ENCODE data around the gene IQCF6. TPM values are rescaled to one million over a fixed set of nuclear protein-coding genes. Genes with fewer than 3 reads are reported as not detected.
"Not testable (repeated sequence)": the region's sequence is repeated elsewhere in the genome, so short reads cannot be mapped to it uniquely, and the experiment has no call there.

The IQCF6 gene
- polyA plus RNA-seq, 4 donors = not detected

GRCh38 chr3:51753763-51754750 is 25.0 kb downstream of the IQCF6 start:
- not testable (repeated sequence) for H3K27ac ChIP-seq (ENCODE audit: low read depth in 1 of 3, low read length in 2 of 3); H3K4me1 ChIP-seq (ENCODE audit: control insufficient read depth in 3 of 3, insufficient read depth in 2 of 3, low read depth in 1 of 3, low read length in 2 of 3); H3K9me3 ChIP-seq (ENCODE audit: control insufficient read depth in 2 of 2, insufficient read depth in 1 of 2, low read depth in 1 of 2, low read length in 1 of 2); DNase-seq; H3K4me3 ChIP-seq (ENCODE audit: low read depth in 1 of 3, low read length in 3 of 3); FAIRE-seq; H3K36me3 ChIP-seq (ENCODE audit: control insufficient read depth in 3 of 3, insufficient read depth in 2 of 3, low read depth in 1 of 3, low read length in 3 of 3); H3K27me3 ChIP-seq (ENCODE audit: control insufficient read depth in 3 of 3, insufficient read depth in 3 of 3, low read length in 3 of 3)
- 69 to 76% (median 74%) methylated on average over 13 of the region's 13 CpGs for WGBS, 3 donors

- H3K4me3 ChIP-seq (ENCODE audit: low read depth in 1 of 3, low read length in 3 of 3) = no peak overlapping the region
- H3K36me3 ChIP-seq (ENCODE audit: control insufficient read depth in 3 of 3, insufficient read depth in 2 of 3, low read depth in 1 of 3, low read length in 3 of 3) = no peaks in the 10 kb centered on the region
- DNase-seq = no peak
- H3K4me1 ChIP-seq (ENCODE audit: control insufficient read depth in 3 of 3, insufficient read depth in 2 of 3, low read depth in 1 of 3, low read length in 2 of 3) = no peaks in the 10 kb centered on the region
- H3K27me3 ChIP-seq (ENCODE audit: control insufficient read depth in 3 of 3, insufficient read depth in 3 of 3, low read length in 3 of 3) = peaks cover 0 to 2% (median 0%) of the 10 kb centered on the region in 3 donors
- whole genome bisulfite sequencing, 3 donors = 85 to 89% (median 88%) methylated on average over 2 of the region's 2 CpGs
- peaks cover 0 to 5% of the 10 kb centered on the region in 2 donors for H3K9me3 ChIP-seq (ENCODE audit: control insufficient read depth in 2 of 2, insufficient read depth in 1 of 2, low read depth in 1 of 2, low read length in 1 of 2)
- no peak for FAIRE-seq
- H3K27ac ChIP-seq (ENCODE audit: low read depth in 1 of 3, low read length in 2 of 3) = no peak overlapping the region
These were observed 27.8 kb downstream of the IQCF6 start for GRCh38 chr3:51751287-51751686.

- H3K27ac ChIP-seq (ENCODE audit: low read depth in 1 of 3, low read length in 2 of 3) = no peak overlapping the region
- peaks cover 0 to 2% of the 10 kb centered on the region in 2 donors for H3K9me3 ChIP-seq (ENCODE audit: control insufficient read depth in 2 of 2, insufficient read depth in 1 of 2, low read depth in 1 of 2, low read length in 1 of 2)
- no peak overlapping the region for H3K4me3 ChIP-seq (ENCODE audit: low read depth in 1 of 3, low read length in 3 of 3)
- WGBS, 3 donors = 85 to 91% (median 90%) methylated on average over 1 of the region's 1 CpG
- H3K36me3 ChIP-seq (ENCODE audit: control insufficient read depth in 3 of 3, insufficient read depth in 2 of 3, low read depth in 1 of 3, low read length in 3 of 3) = no peaks in the 10 kb centered on the region
- no peaks in the 10 kb centered on the region for H3K4me1 ChIP-seq (ENCODE audit: control insufficient read depth in 3 of 3, insufficient read depth in 2 of 3, low read depth in 1 of 3, low read length in 2 of 3)
- peaks cover 0 to 2% (median 0%) of the 10 kb centered on the region in 3 donors for H3K27me3 ChIP-seq (ENCODE audit: control insufficient read depth in 3 of 3, insufficient read depth in 3 of 3, low read length in 3 of 3)
- FAIRE-seq (no peak), DNase-seq (no peak)
These were observed 28.2 kb downstream of the IQCF6 start for GRCh38 chr3:51750878-51751277.

GRCh38 chr3:51748327-51748726 is 30.7 kb downstream of the IQCF6 start:
- Histone ChIP-seq H3K4me3 (ENCODE audit: low read depth in 1 of 3, low read length in 3 of 3) (no peak overlapping the region), H3K9me3 (ENCODE audit: control insufficient read depth in 2 of 2, insufficient read depth in 1 of 2, low read depth in 1 of 2, low read length in 1 of 2) (no peaks in the 10 kb centered on the region), H3K27ac (ENCODE audit: low read depth in 1 of 3, low read length in 2 of 3) (no peak overlapping the region), H3K4me1 (ENCODE audit: control insufficient read depth in 3 of 3, insufficient read depth in 2 of 3, low read depth in 1 of 3, low read length in 2 of 3) (no peaks in the 10 kb centered on the region), H3K27me3 (ENCODE audit: control insufficient read depth in 3 of 3, insufficient read depth in 3 of 3, low read length in 3 of 3) (peaks cover 0 to 2% (median 0%) of the 10 kb centered on the region in 3 donors), H3K36me3 (ENCODE audit: control insufficient read depth in 3 of 3, insufficient read depth in 2 of 3, low read depth in 1 of 3, low read length in 3 of 3) (no peaks in the 10 kb centered on the region)
- DNase-seq = no peak
- no peak for FAIRE-seq
- WGBS, 3 donors = 43 to 53% (median 48%) methylated on average over 1 of the region's 1 CpG

- H3K27me3 ChIP-seq (ENCODE audit: control insufficient read depth in 3 of 3, insufficient read depth in 3 of 3, low read length in 3 of 3) = peaks cover 0 to 2% (median 0%) of the 10 kb centered on the region in 3 donors
- H3K27ac ChIP-seq (ENCODE audit: low read depth in 1 of 3, low read length in 2 of 3) = no peak overlapping the region
- no peak overlapping the region for H3K4me3 ChIP-seq (ENCODE audit: low read depth in 1 of 3, low read length in 3 of 3)
- H3K4me1 ChIP-seq (ENCODE audit: control insufficient read depth in 3 of 3, insufficient read depth in 2 of 3, low read depth in 1 of 3, low read length in 2 of 3) = no peaks in the 10 kb centered on the region
- no peaks in the 10 kb centered on the region for H3K36me3 ChIP-seq (ENCODE audit: control insufficient read depth in 3 of 3, insufficient read depth in 2 of 3, low read depth in 1 of 3, low read length in 3 of 3)
- no peaks in the 10 kb centered on the region for H3K9me3 ChIP-seq (ENCODE audit: control insufficient read depth in 2 of 2, insufficient read depth in 1 of 2, low read depth in 1 of 2, low read length in 1 of 2)
- FAIRE-seq (no peak), DNase-seq (no peak)
These were observed 31.2 kb downstream of the IQCF6 start for GRCh38 chr3:51747840-51748239.

- not testable (repeated sequence) for FAIRE-seq; H3K4me3 ChIP-seq (ENCODE audit: low read depth in 1 of 3, low read length in 3 of 3); H3K9me3 ChIP-seq (ENCODE audit: control insufficient read depth in 2 of 2, insufficient read depth in 1 of 2, low read depth in 1 of 2, low read length in 1 of 2); H3K36me3 ChIP-seq (ENCODE audit: control insufficient read depth in 3 of 3, insufficient read depth in 2 of 3, low read depth in 1 of 3, low read length in 3 of 3); H3K27ac ChIP-seq (ENCODE audit: low read depth in 1 of 3, low read length in 2 of 3); H3K27me3 ChIP-seq (ENCODE audit: control insufficient read depth in 3 of 3, insufficient read depth in 3 of 3, low read length in 3 of 3); H3K4me1 ChIP-seq (ENCODE audit: control insufficient read depth in 3 of 3, insufficient read depth in 2 of 3, low read depth in 1 of 3, low read length in 2 of 3); DNase-seq
- 38 to 51% (median 42%) methylated on average over 4 of the region's 4 CpGs for WGBS, 3 donors
These were observed 36.1 kb downstream of the IQCF6 start for GRCh38 chr3:51742978-51743377.

GRCh38 chr3:51742320-51742719 is 36.7 kb downstream of the IQCF6 start:
- not testable (repeated sequence) for H3K4me3 ChIP-seq (ENCODE audit: low read depth in 1 of 3, low read length in 3 of 3); FAIRE-seq; DNase-seq; H3K36me3 ChIP-seq (ENCODE audit: control insufficient read depth in 3 of 3, insufficient read depth in 2 of 3, low read depth in 1 of 3, low read length in 3 of 3); H3K4me1 ChIP-seq (ENCODE audit: control insufficient read depth in 3 of 3, insufficient read depth in 2 of 3, low read depth in 1 of 3, low read length in 2 of 3); H3K27me3 ChIP-seq (ENCODE audit: control insufficient read depth in 3 of 3, insufficient read depth in 3 of 3, low read length in 3 of 3); H3K9me3 ChIP-seq (ENCODE audit: control insufficient read depth in 2 of 2, insufficient read depth in 1 of 2, low read depth in 1 of 2, low read length in 1 of 2); H3K27ac ChIP-seq (ENCODE audit: low read depth in 1 of 3, low read length in 2 of 3)
- WGBS, 3 donors = 80 to 86% (median 82%) methylated on average over 3 of the region's 3 CpGs

GRCh38 chr3:51739110-51739509 is 39.9 kb downstream of the IQCF6 start:
- Histone ChIP-seq H3K27ac (ENCODE audit: low read depth in 1 of 3, low read length in 2 of 3) (no peak overlapping the region), H3K27me3 (ENCODE audit: control insufficient read depth in 3 of 3, insufficient read depth in 3 of 3, low read length in 3 of 3) (peaks cover 0 to 4% (median 3%) of the 10 kb centered on the region in 3 donors), H3K9me3 (ENCODE audit: control insufficient read depth in 2 of 2, insufficient read depth in 1 of 2, low read depth in 1 of 2, low read length in 1 of 2) (no peaks in the 10 kb centered on the region), H3K4me3 (ENCODE audit: low read depth in 1 of 3, low read length in 3 of 3) (no peak overlapping the region), H3K4me1 (ENCODE audit: control insufficient read depth in 3 of 3, insufficient read depth in 2 of 3, low read depth in 1 of 3, low read length in 2 of 3) (no peaks in the 10 kb centered on the region), H3K36me3 (ENCODE audit: control insufficient read depth in 3 of 3, insufficient read depth in 2 of 3, low read depth in 1 of 3, low read length in 3 of 3) (no peaks in the 10 kb centered on the region)
- 46 to 55% (median 53%) methylated on average over 4 of the region's 4 CpGs for WGBS, 3 donors
- FAIRE-seq = no peak
- DNase-seq = no peak
